ENCODE results near the gene NUP42. TPM values are rescaled to one million over a fixed set of nuclear protein-coding genes. Genes with fewer than 3 reads are reported as not detected.
A peak's percentile ranks its signal among the peaks of the same experiment; 100 is the strongest.

NUP42 gene
- total RNA-seq (2022) = 38.6 and 41.6 TPM in 2 replicates
- percentile 92 among the genes with signal in this experiment for Bru-seq, nascent RNA
- percentile 89 among the genes with signal in this experiment for BruChase-seq, experiment 1, labeled RNA remaining after a 2-hour chase
- BruChase-seq, experiment 2, labeled RNA remaining after a 6-hour chase = percentile 87 among the genes with signal in this experiment
- long read RNA-seq, transcript NUPL2-201 (7 exons, 1,795 nt) = major isoform, 23 of 33 reads
- long read RNA-seq, partial matches to known transcripts = 1 of 33 reads
- long read RNA-seq, other reads (novel, unspliced or antisense) = 7 of 33 reads

DNA sequence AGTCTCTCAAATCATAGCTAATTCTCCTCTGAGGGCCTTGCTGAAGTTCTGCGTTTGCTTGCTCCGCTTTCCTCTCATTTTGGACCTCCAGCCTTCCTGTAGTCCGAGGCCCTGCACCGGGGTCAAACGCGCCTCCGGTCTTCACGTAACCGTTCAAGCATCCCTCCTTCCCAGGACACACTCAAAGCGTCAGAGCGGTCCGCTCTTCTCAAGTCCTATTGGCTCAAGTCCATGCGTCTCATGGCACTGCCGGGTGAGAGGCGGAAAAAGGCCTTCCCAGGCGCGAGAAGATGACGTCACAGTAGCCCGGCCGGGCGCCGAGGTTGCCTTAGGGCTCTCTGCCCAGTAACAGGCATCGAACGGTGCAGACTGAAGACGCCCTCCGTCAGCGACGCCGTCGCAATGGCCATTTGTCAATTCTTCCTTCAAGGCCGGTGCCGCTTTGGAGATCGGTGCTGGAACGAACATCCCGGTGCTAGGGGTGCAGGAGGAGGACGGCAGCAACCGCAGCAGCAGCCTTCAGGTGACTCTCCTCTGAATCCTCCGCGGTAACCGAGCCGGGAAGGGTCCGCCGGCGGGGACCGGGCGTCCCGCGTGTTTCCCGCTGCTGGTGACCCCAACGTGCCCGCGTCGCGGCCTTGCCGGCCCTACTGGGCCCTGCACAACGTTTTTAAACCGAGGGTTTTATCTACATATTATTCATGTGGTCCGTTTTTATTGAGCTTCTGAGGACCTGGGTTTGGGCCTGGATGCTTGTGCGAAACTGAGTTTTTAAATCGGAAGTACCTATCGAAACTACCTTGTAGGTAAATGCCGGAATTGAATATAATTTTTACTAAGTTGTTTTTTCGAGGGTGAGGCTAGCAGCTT is at the start of gene NUP42:
NUP42 (plus strand) TSS at position 365 of the 870 bp plus-strand sequence; CDS start at position 403, 38 bp downstream.
- TF ChIP-seq, protein P1, sequence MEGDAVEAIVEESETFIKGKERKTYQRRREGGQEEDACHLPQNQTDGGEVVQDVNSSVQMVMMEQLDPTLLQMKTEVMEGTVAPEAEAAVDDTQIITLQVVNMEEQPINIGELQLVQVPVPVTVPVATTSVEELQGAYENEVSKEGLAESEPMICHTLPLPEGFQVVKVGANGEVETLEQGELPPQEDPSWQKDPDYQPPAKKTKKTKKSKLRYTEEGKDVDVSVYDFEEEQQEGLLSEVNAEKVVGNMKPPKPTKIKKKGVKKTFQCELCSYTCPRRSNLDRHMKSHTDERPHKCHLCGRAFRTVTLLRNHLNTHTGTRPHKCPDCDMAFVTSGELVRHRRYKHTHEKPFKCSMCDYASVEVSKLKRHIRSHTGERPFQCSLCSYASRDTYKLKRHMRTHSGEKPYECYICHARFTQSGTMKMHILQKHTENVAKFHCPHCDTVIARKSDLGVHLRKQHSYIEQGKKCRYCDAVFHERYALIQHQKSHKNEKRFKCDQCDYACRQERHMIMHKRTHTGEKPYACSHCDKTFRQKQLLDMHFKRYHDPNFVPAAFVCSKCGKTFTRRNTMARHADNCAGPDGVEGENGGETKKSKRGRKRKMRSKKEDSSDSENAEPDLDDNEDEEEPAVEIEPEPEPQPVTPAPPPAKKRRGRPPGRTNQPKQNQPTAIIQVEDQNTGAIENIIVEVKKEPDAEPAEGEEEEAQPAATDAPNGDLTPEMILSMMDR (IDR thresholded peaks at IDR 0.05; ENCODE audit: insufficient read depth in 1 of 2, low read depth in 1 of 2, low read length in 1 of 2, severe bottlenecking in 1 of 2, unreplicated experiment in 1 of 2) = no peak
- Mint-ChIP-seq H3K36me3 (ENCODE audit: insufficient read depth, unreplicated experiment) (peaks cover 34% of the 10 kb centered on the region), H3K4me1 (ENCODE audit: low read depth, unreplicated experiment) (no peaks in the 10 kb centered on the region), H3K27me3 (ENCODE audit: insufficient read depth, unreplicated experiment) (no peaks in the 10 kb centered on the region), H3K4me3 (ENCODE audit: unreplicated experiment) (peak within 1 kb of the TSS; percentile 87), H3K9me3 (ENCODE audit: unreplicated experiment) (no peaks in the 10 kb centered on the region), H3K27ac (ENCODE audit: unreplicated experiment) (peak within 1 kb of the TSS; percentile 95)
- peak within 1 kb of the TSS; percentile 86 for H3K4me3 ChIP-seq (ENCODE audit: low read depth, low read length)
- H3K27me3 ChIP-seq (replicated peaks; ENCODE audit: control insufficient read depth, insufficient read depth, low read length) = no peaks in the 10 kb centered on the region; the same call in 1 of the 2 replicates
- intact Hi-C loops (cut with micrococcal nuclease; ENCODE audit: unreplicated experiment) = loop anchor here (1.0 to 10.0 kb wide), 3 partner anchors 77 to 353 kb away; partner anchors contain the start of genes KLHL7 and TRA2A
- POLR2A ChIA-PET = interaction anchor here (0.6 to 0.7 kb wide), 5 partner anchors 12 to 349 kb away, joined by 3 to 7 read pairs (median 6); no protein-coding TSS in a partner anchor
- BruUV-seq (replicated peaks) = TSS peak; percentile 70
- H3K36me3 ChIP-seq (ENCODE audit: control insufficient read depth, insufficient read depth, low read length) = no peaks in the 10 kb centered on the region
- 0 out of 2 replicates have a peak, but pooled peaks cover 14% of the 10 kb centered on the region for H3K4me1 ChIP-seq
- H3K9me3 ChIP-seq = no peaks in the 10 kb centered on the region
- CTCF ChIA-PET = interaction anchor here (0.6 to 0.7 kb wide), 2 partner anchors 73 to 1353 kb away, joined by 3 to 5 read pairs; no protein-coding TSS in a partner anchor
- peak; percentile 98 to 99 for DNase-seq

GRCh38 chr7:23133797-23134196 is 48.1 kb upstream of the NUP42 start:
- Histone ChIP-seq H3K36me3 (ENCODE audit: control insufficient read depth, insufficient read depth, low read length) (no peaks in the 10 kb centered on the region), H3K4me3 (ENCODE audit: low read depth, low read length) (no peak overlapping the region), H3K4me1 (no peaks in the 10 kb centered on the region), H3K27me3 (replicated peaks; ENCODE audit: control insufficient read depth, insufficient read depth, low read length) (no peaks in the 10 kb centered on the region), H3K9me3 (no peaks in the 10 kb centered on the region)
- ChIA-PET POLR2A (no interaction called here), CTCF (no interaction called here)
- intact Hi-C loops (cut with micrococcal nuclease; ENCODE audit: unreplicated experiment) = no loop called here
- Mint-ChIP-seq H3K27me3 (ENCODE audit: insufficient read depth, unreplicated experiment) (no peaks in the 10 kb centered on the region), H3K9me3 (ENCODE audit: unreplicated experiment) (no peaks in the 10 kb centered on the region), H3K27ac (ENCODE audit: unreplicated experiment) (no peak overlapping the region), H3K4me3 (ENCODE audit: unreplicated experiment) (no peak overlapping the region), H3K4me1 (ENCODE audit: low read depth, unreplicated experiment) (peaks cover 6% of the 10 kb centered on the region), H3K36me3 (ENCODE audit: insufficient read depth, unreplicated experiment) (peaks cover 6% of the 10 kb centered on the region)
- TF ChIP-seq, protein P1 (IDR thresholded peaks at IDR 0.05; ENCODE audit: insufficient read depth in 1 of 2, low read depth in 1 of 2, low read length in 1 of 2, severe bottlenecking in 1 of 2, unreplicated experiment in 1 of 2) = no peak
- no peak for DNase-seq
- no TSS peak for BruUV-seq (replicated peaks)

GRCh38 chr7:23135755-23136154 is 46.1 kb upstream of the NUP42 start:
- TF ChIP-seq, protein P1 (IDR thresholded peaks at IDR 0.05; ENCODE audit: insufficient read depth in 1 of 2, low read depth in 1 of 2, low read length in 1 of 2, severe bottlenecking in 1 of 2, unreplicated experiment in 1 of 2) = no peak
- no peak for DNase-seq
- Histone ChIP-seq H3K9me3 (no peaks in the 10 kb centered on the region), H3K4me3 (ENCODE audit: low read depth, low read length) (no peak overlapping the region), H3K4me1 (no peaks in the 10 kb centered on the region), H3K36me3 (ENCODE audit: control insufficient read depth, insufficient read depth, low read length) (no peaks in the 10 kb centered on the region), H3K27me3 (replicated peaks; ENCODE audit: control insufficient read depth, insufficient read depth, low read length) (no peaks in the 10 kb centered on the region)
- no TSS peak for BruUV-seq (replicated peaks)
- no peak overlapping the region for H3K4me3 Mint-ChIP-seq (ENCODE audit: unreplicated experiment)
- H3K36me3 Mint-ChIP-seq (ENCODE audit: insufficient read depth, unreplicated experiment) = no peaks in the 10 kb centered on the region
- H3K27me3 Mint-ChIP-seq (ENCODE audit: insufficient read depth, unreplicated experiment) = no peaks in the 10 kb centered on the region
- CTCF ChIA-PET = interaction anchor here (0.9 to 1.6 kb wide), 2 partner anchors 30 to 50 kb away, joined by 3 read pairs; no protein-coding TSS in a partner anchor
- POLR2A ChIA-PET = no interaction called here
- intact Hi-C loops (cut with micrococcal nuclease; ENCODE audit: unreplicated experiment) = no loop called here
- H3K4me1 Mint-ChIP-seq (ENCODE audit: low read depth, unreplicated experiment) = peaks cover 6% of the 10 kb centered on the region
- no peaks in the 10 kb centered on the region for H3K9me3 Mint-ChIP-seq (ENCODE audit: unreplicated experiment)
- no peak overlapping the region for H3K27ac Mint-ChIP-seq (ENCODE audit: unreplicated experiment)
